HG03575 (cell line): Measurements from ENCODE around the gene PRDM2.
"Not testable (repeated sequence)": the region's sequence is repeated elsewhere in the genome, so short reads cannot be mapped to it uniquely, and the experiment has no call there.

ENCODE experiments used
- ATAC-seq: cut with Tn5 transposase; IDR thresholded peaks from one replicate; pipeline ENCODE4 v1.9.1; 2021; ENCODE audit not compliant: unreplicated experiment, insufficient number of reproducible peaks, low FRiP score; ENCODE audit errors: extremely low read depth

The PRDM2 gene, protein sequence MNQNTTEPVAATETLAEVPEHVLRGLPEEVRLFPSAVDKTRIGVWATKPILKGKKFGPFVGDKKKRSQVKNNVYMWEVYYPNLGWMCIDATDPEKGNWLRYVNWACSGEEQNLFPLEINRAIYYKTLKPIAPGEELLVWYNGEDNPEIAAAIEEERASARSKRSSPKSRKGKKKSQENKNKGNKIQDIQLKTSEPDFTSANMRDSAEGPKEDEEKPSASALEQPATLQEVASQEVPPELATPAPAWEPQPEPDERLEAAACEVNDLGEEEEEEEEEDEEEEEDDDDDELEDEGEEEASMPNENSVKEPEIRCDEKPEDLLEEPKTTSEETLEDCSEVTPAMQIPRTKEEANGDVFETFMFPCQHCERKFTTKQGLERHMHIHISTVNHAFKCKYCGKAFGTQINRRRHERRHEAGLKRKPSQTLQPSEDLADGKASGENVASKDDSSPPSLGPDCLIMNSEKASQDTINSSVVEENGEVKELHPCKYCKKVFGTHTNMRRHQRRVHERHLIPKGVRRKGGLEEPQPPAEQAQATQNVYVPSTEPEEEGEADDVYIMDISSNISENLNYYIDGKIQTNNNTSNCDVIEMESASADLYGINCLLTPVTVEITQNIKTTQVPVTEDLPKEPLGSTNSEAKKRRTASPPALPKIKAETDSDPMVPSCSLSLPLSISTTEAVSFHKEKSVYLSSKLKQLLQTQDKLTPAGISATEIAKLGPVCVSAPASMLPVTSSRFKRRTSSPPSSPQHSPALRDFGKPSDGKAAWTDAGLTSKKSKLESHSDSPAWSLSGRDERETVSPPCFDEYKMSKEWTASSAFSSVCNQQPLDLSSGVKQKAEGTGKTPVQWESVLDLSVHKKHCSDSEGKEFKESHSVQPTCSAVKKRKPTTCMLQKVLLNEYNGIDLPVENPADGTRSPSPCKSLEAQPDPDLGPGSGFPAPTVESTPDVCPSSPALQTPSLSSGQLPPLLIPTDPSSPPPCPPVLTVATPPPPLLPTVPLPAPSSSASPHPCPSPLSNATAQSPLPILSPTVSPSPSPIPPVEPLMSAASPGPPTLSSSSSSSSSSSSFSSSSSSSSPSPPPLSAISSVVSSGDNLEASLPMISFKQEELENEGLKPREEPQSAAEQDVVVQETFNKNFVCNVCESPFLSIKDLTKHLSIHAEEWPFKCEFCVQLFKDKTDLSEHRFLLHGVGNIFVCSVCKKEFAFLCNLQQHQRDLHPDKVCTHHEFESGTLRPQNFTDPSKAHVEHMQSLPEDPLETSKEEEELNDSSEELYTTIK (N-terminal part only)

GRCh38 chr1:13699936-13700520 is at the start of gene PRDM2:
PRDM2 (plus strand) TSS chr1:13700188; CDS start chr1:13715606, 15,418 bp downstream.
- ATAC-seq, result no peak

DNA sequence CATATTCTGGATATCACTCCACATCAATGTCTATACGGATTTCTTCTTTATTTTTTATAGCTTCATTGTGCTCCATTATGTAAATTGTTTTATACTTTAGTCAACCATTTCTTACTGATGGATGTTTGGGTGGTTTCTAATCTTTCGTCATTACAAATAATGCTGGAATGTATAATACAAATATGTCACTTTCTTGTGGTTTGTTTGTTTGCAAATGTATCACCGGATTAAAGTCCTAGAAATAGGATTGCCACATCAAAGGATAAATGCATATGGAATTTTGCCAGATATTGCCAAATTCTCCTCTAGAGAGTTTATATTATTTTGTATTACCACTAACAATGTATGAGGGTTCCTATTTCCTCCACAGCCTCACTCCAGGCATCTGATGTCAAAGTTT is 48.7 kb upstream of the PRDM2 start:
- no peak for ATAC-seq

DNA sequence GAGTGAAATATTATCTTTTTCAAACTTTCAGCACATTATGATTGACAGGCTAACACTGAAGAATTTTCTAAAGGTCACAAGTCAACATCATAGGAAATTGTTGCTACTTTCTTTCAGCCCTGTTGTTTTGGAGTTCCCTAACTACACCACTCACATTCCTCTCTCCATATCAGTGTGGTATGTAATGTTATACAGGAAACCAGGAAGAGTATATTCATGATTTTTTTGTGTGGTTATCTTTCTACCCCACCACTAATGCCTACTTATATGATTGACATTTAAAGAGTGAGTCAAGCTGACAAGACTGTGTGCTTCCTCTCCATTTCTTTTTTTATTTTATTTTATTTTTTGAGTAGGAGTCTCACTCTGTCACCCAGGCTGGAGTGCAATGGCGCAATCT is 47.8 kb upstream of the PRDM2 start:
- ATAC-seq, result no peak

DNA sequence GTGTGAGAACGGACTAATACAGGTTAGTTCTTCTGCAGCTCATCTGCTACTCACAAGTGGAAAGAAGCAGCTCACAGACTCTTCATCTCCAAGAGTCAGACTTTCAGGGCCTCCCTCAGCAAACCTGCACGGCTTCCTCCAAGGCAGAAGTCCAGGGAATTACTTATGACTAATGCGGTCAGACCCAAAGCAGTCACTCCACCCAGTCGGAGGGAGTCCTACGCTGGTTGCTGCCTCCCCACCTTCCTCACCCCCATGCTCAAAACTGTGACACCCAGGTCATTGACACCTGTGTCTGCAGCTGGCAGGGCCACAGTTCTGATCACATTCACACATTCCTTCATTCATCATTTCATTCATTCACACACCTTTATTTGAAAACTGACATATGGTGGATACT is 38.4 kb upstream of the PRDM2 start:
- ATAC-seq, result no peak

DNA sequence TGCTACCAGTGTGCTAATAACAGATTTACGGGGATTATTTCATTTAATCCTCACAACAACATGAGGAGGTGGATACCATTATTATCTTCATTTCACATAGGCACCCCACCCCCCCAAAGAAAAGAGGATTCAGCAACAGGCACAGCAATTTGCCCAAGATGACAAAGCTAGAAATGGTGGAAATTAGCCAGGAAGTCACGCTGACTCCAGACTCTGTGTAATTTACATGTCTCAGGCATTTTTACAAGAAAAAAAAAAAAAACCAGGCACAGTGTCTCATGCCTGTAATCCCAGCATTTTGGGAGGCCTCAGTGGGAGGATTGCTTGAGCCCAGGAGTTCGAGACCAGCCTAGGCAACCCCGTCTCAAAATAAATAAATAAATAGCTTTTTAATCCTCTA is 37.5 kb upstream of the PRDM2 start:
- ATAC-seq, result no peak

DNA sequence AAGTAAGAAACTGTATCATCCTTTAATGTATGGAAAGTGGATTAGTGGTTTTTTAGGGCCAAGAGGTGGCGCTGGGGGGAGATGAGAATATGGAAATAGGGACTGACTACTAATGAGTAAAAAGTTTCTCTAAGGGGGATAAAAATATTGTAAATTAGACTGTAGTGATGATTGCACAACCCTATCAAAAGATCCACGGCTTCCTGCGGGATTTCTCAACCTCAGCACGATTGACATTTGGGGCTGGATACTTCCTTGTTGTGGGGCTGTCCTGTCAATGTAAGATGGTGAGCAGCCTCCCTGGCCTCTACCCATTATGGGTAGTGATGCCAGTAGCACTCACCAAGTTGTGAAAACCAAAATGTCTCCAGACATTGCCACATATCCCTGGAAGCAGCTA is 36.0 kb upstream of the PRDM2 start:
- no peak for ATAC-seq

DNA sequence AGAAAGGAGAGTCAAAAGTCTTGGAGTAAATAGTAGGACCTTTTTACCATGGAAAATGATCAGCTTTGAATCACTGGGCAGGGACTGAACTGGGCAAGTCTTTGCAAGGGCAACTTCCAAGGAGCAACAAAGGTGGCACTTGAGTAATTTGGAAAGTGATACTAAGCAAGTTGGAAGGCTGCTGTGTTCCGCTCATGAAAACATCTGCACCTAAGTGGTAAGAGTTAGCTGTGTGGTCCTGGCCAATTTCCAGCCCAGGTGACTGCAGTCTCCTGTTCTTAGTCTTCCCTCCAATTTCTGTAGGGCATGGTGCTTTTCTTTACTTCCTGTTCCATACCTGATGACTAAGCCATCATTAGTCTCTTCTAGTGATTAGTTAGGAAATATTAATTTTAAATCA is 35.5 kb upstream of the PRDM2 start:
- no peak for ATAC-seq

DNA sequence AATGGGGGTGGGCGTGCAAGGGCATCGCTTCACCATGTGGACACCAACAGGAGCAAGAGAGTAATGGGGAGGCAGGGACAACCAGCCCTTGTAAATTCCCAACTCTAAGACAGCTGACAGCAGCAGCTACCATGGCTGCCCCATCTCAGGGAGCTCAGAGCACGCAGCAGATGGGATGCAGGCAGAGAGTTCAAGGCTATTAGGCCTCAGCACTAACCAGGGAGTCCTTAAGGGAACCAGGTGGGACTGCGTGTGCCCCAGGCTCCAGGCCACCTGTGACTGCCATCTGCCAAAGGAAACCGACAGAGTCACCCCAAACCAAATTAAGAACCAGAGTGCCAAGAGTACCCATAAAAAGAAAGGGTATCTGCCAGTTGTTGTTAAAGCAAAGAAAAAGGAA is 33.7 kb upstream of the PRDM2 start:
- no peak for ATAC-seq

GRCh38 chr1:13667691-13668090 is 32.3 kb upstream of the PRDM2 start:
- ATAC-seq, result no peak

GRCh38 chr1:13674377-13674776 is 25.6 kb upstream of the PRDM2 start:
- ATAC-seq, result no peak

DNA sequence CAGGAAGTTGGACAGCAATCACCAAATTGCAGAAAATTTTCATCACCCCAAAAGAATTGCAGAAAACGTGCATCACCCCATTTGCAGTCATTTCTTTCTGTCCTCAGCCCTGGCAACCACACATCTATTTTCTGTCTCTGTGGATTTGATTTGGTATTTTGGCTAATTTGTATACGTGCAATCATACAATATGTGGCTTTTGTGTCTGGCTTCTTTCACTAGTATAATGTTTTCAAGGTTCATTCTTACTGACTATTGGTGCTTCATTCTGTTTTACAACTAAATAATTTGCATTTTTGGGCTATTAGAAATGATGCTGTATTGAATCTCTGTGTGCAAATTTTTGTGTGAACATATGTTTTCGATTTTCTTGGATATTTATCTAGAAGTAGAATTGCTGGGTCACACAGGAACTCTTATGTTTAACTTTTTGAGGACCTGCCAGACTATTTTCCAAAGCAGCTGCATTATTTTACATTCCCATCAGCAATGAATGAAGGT is 24.8 kb upstream of the PRDM2 start:
- no peak for ATAC-seq

- ATAC-seq, result no peak
Measured at GRCh38 chr1:13677896-13678295, 22.1 kb upstream of the PRDM2 start.

DNA sequence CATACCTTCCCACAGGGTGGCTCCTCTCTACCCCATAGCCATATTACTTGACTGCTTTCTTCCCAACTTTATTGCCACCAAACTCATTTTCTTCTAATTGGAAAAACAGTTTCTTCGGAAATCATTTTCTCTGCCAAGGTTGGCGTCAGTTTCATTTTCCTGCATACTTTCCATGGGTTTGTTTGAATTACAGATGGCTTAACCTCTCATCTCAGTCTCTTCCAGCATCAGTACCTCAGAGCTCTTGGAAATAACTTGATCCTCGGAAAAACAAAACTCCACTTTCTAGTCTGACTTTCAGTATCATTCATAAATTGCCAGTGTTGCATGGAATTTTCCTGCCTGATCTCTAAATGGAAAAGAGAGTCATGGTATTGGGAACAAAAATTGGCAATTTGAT is 20.3 kb upstream of the PRDM2 start:
- ATAC-seq, result no peak

- ATAC-seq, result not testable (repeated sequence)
Measured at GRCh38 chr1:13680609-13681008, 19.4 kb upstream of the PRDM2 start.

DNA sequence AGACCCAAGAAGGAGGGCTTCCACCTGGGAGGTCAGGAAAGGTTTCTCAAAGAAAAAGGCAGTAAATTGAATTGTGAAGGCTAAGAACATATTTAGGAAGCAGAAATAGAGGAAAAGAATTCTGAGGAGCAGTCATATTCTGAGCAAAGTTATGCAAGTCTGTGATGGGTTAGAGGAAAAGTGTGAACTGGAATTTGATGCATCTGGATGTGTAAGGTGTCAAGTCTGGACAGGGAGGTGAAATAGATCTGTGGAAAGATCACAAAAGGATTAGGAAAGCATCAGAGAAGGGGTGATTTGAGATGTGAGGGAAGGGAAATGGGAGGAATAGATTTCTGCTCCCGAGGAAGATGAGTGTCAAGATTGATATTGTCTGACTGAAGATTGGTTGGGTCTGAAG is 18.1 kb upstream of the PRDM2 start:
- ATAC-seq, result no peak

DNA sequence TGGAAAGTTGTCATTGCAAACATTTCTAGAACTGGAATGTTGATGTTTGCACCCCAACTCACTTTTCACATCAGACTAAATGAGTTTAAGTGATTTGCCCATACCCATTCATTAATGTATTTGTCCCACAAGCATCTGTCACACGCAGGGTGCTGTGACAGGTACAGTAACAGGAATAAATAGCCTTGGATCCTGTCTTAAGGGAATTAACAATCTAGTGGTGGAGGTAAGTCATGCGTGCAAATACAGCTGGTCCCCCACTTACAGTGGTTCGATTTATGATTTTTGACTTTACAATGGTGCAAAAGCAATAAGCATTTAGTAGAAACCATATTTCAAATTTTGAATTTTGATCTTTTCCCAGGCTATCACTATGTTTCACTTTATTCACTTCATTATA is 17.5 kb upstream of the PRDM2 start:
- no peak for ATAC-seq

DNA sequence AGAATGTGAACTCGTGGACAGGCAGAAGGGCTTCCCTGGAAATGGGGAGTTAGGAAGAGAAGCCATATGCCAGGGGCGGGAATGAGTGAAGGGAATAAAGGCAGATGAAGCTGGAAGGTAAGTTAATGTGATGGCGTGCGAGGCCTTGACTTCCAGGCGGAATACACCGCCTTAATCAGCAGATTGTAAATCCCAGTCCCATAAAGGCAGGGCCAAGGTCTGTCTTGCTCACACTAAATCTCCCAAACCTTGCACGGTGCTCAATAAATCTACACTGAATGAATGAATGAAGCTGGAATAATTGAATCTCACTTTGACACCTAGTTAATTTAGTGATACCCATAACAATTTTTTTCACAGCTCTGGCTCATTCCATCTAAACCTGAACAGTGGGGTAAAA is 16.8 kb upstream of the PRDM2 start:
- ATAC-seq, result no peak

GRCh38 chr1:13687151-13687715 is 12.8 kb upstream of the PRDM2 start:
- no peak for ATAC-seq

- ATAC-seq, result not testable (repeated sequence)
Measured at GRCh38 chr1:13693094-13693493, 6.9 kb upstream of the PRDM2 start.
